Fibroblast of skin of scalp (primary cell): ENCODE measurements around the gene RBM38.

Source experiments
- DNase-seq: peaks from one replicate; pipeline ENCODE4 v3.0.0-alpha.2; 2013

The RBM38 gene

DNA sequence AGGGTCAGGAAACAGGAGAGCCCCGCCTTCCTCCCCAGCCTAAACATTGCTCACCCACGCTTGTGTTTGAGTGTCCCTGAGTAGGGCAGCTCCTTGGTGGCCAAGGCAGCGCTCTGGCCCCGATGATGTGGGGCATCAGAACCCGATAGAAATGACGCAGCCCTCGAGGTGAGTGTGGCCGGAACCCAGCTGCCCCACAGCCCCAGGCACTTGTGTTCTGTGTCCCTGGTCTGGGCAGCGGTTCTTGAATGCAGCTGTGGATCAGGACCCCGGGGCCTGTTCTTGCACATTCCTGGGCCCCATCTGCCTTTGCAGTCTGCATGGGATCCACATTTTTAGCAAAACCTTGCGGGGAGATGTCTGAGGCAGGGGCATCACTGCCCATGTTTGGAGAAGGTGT is 12.8 kb downstream of the RBM38 start:
- no peak for DNase-seq

- DNase-seq: no peak
Measured at GRCh38 chr20:57404419-57405072, 13.3 kb downstream of the RBM38 start.

DNA sequence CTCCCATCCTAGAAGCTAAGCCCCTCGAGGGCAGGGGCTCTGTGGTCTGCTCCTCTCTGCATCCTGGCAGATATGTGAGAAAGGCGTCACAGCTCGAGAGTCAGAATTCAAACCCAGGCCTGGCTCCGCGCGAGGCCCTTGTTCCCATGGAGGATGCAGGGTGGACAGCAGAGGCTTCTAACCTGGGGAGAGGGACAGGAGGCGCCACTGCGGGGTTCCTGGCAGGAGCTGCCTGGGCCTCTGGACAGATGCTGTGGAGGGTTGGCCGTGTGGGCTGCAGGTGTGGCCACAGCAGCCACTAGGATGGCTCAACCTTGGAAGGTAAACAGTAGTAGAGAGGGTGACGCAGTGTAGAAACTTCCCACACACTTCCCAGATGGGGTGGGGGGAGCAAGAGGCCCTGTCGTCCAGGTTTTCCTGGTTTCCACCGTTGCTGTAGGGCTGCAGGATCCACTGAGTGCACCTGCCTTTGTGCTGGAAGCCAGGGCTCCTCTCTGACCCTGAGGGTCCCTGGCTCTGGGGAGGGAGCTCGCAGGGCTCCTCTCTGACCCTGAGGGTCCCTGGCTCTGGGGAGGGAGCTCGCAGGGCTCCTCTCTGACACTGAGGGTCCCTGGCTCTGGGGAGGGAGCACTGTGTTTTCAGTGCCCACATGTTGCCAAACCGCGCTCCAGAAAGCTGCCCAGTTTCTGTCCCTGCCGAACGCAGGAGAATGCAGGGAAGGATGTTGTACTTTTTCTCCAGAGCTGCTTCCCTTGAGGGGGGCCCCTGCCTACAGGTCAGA is 14.2 kb downstream of the RBM38 start:
- no peak for DNase-seq

DNA sequence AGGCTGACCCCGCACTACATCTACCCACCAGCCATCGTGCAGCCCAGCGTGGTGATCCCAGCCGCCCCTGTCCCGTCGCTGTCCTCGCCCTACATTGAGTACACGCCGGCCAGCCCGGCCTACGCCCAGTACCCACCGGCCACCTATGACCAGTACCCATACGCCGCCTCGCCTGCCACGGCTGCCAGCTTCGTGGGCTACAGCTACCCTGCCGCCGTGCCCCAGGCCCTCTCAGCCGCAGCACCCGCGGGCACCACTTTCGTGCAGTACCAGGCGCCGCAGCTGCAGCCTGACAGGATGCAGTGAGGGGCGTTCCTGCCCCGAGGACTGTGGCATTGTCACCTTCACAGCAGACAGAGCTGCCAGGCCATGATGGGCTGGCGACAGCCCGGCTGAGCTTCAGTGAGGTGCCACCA is 16.4 kb downstream of the RBM38 start:
- DNase-seq: no peak

DNA sequence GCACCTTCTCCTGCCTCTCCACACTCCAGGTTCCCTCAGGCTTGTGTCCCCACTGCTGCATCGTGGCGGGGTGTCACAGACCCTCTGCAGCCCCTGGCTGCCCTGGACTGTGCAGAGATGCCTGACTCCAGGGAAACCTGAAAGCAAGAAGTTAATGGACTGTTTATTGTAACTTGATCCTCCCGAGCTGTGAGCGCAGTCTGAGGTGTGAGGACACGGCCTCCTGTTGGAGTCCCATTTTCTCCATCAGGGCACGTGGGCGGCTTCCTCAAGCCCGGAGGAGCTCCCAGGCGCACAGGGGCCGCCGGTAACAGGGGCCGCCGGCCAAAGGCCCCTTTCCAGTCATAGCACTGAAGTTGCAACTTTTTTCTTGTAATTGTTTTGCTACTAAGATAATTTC is 16.9 kb downstream of the RBM38 start:
- DNase-seq: no peak

DNA sequence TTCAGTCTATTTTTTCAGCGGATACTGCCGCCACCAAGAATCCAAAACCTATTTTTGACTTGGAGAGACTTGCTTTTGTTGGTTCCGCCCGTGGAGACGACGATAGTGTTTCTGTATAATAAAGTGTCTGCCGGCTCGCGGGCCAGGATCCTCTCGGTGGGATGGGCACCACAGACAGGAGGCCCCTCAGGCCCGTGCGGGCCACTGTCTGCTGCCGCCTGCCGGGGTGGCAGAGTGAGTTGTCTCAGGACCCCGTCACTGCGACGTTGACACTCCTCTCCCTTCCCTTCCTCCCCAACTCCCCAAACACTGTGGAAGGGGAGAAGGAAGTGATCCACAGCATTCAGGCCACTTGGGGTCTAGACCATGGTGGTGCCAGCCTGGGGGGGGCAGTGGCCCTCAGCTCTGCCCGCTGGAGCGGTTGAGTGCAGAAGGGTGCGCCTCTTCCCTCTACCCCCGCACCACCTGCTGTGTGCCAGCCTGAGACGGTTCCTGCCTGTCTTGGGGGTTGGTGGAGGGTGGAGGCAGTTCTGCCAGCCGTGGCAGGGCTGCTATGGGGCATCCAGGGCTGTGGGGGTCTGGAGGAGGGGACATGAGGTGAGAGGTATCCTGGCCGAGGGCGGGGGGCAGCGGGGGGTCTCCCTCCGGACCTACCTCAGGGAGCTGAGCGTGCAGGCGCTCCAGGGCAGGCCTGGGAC is 17.5 kb downstream of the RBM38 start:
- no peak for DNase-seq

- no peak for DNase-seq
Measured at GRCh38 chr20:57409316-57409671, 18.1 kb downstream of the RBM38 start.

DNA sequence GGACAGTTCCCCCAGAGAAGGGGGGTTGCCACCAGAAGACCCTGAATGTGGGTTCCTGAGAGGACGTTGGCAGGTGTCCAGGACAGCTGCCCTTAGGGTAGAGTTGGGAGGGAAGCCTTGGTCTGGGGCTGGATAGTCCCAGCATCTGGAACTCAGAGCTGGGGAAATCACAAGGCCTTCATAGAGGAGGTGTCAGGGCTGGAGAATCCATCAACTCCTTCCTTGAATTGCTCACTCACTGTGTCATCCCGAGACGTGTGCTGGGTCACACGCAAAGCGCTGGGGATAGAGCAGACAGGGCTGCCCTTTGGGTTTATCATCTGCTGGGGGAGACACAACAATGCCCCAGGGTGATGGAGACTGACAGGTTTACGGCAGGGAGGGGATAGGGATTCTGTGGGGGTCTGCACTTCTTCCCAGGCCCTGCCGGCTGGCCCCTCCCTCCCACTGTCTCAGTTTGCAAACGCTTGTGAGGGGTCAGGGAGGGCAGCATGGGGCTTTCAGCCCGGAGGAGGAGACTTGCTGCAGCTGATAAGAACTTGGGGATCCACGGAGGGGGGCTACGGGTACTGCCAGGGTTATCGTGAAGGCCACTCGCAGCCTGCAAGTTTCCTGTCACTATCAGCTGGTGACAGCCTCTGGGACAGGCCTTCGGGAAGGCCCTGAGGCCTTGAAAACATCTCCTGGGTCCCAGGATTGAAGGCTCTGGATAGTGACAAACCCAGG is 18.6 kb downstream of the RBM38 start:
- DNase-seq: no peak

GRCh38 chr20:57410398-57410920 is 19.3 kb downstream of the RBM38 start:
- DNase-seq: no peak

- DNase-seq: no peak
Measured at GRCh38 chr20:57410924-57411323, 19.7 kb downstream of the RBM38 start.

- no peak for DNase-seq
Measured at GRCh38 chr20:57411406-57412283, 20.4 kb downstream of the RBM38 start.

DNA sequence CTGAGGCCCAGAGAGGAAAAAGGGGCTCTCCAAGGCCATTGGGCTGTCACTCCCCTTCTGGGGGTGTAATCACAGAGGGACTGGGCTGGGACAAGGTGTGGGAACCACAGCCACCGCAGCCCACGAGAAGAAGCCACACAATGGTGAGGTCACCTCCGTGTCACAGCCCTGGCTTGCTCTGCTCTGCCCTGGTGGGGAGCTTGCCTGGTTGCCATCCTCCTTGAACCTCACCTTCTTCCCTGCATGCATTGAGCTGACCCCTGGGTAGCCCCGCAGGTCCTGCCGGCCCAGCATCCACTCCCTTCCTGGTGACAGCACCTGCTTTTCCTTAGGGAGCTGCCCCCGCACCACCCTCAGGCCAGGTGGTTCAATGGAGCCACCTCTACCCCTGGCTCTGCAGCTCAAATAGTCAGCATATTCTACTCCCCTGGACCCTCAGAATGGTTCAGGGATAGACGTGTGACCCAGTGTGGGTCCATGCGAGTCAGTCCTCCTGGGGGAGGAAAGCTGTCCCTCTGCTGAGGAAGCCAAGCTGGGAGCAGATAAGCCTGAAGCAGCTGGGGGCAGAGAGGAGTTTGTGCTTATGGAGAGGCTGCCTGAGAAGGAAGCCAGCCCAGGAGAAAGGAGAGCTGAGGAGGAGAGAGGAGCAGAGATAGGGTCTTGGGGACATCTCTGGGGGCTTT is 21.3 kb downstream of the RBM38 start:
- no peak for DNase-seq

- no peak for DNase-seq
Measured at GRCh38 chr20:57413986-57414385, 22.8 kb downstream of the RBM38 start.

- DNase-seq: no peak
Measured at GRCh38 chr20:57414867-57415592, 23.8 kb downstream of the RBM38 start.

DNA sequence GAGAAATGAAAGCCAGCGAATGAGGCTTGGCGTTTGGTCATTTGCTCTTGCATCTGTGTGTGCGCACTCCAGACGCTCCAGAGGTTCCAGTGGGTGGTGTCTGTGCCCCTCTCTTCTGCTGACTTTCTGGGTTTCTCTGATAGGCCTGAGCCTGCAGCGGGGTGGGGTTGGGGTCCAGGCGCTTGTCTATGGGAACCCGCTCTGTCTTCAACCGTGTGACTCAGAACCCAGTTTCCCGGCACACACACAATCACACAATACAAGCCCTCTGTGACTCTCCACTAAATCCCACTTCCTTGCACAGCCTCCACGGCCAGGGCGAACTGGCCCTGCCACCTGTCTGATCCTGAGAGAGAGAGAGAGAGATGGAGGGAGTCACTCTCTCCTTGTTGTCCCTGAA is 24.6 kb downstream of the RBM38 start:
- DNase-seq: no peak

GRCh38 chr20:57416296-57417022 is 25.3 kb downstream of the RBM38 start:
- DNase-seq: no peak

- no peak for DNase-seq
Measured at GRCh38 chr20:57417051-57417689, 26.0 kb downstream of the RBM38 start.

GRCh38 chr20:57417830-57418780 is 26.9 kb downstream of the RBM38 start:
- DNase-seq: no peak
